BLaER1 treated with 17β-estradiol and CSF1 and Interleukin-3, amounts not matched to agents 10 nM and 100 nM (cell line): ENCODE measurements around the gene POU2F1.

Experiments
- H3K27ac ChIP-seq, 11 experiments: shearing (Covaris generic); formaldehyde crosslinking; 2 replicates each; pipeline ENCODE4 v1.8.1; 2022
- H3K27me3 ChIP-seq, 11 experiments: shearing (Covaris generic); formaldehyde crosslinking; 2 replicates each; pipeline ENCODE4 v1.8.1; 2022
- H3K36me3 ChIP-seq, 11 experiments: shearing (Covaris generic); formaldehyde crosslinking; 2 replicates each; pipeline ENCODE4 v1.8.1; 2022
- H3K4me1 ChIP-seq, 10 experiments: shearing (Covaris generic); formaldehyde crosslinking; 2 replicates each; pipeline ENCODE4 v1.8.1; 2022
- H3K4me2 ChIP-seq, 11 experiments: shearing (Covaris generic); formaldehyde crosslinking; 2 replicates each; pipeline ENCODE4 v1.8.1; 2022
- H3K4me3 ChIP-seq, 10 experiments: shearing (Covaris generic); formaldehyde crosslinking; 2 replicates each; pipeline ENCODE4 v1.8.1; 2022
- H3K9ac ChIP-seq, 11 experiments: shearing (Covaris generic); formaldehyde crosslinking; 2 replicates each; pipeline ENCODE4 v1.8.1; 2022
- H3K9me3 ChIP-seq, 11 experiments: shearing (Covaris generic); formaldehyde crosslinking; replicated peaks in 1 of 11; 2 replicates each; pipeline ENCODE4 v1.8.1; 2022
- H4K20me1 ChIP-seq, 11 experiments: shearing (Covaris generic); formaldehyde crosslinking; 2 replicates each; pipeline ENCODE4 v1.8.1; 2022
- Cebpa-rat ChIP-seq, 11 experiments: shearing (Covaris generic); IDR thresholded peaks; 2 replicates each; pipeline ENCODE4 v1.8.1; 2022

Gene POU2F1

DNA sequence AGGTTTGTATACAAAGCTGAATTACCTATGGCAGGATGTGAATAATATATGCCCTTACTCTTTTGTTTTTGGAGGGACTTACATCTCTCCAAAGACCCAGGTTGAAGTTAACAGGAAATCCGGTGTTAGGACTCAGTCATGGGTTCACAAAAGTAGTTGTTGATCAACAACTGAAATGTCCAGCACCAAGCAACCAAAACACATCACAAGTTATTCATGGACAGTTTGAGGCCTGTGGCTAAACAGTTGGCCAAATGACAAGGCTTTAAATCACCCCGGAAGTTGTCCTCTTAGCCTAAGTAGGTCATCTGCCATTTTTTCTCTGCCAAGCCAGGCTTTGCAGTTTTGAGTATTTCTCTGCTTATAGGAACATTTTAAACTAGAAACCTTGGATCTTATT lies 207.7 kb downstream of the POU2F1 start:
- Histone ChIP-seq H3K9ac (no peak overlapping the region), H3K27me3 (peaks cover 0 to 6% (median 0%) of the 10 kb centered on the region in 11 experiments; a peak in 1 of 22 replicates), H3K4me2 (peak overlapping the region; percentile 13 to 93 (median 82); a peak in 20 of 22 replicates), H3K4me1 (peaks cover 47 to 100% (median 88%) of the 10 kb centered on the region in 10 experiments), H3K9me3 (no peaks in the 10 kb centered on the region), H3K36me3 (peaks cover 0 to 12% (median 0%) of the 10 kb centered on the region in 11 experiments; a peak in 4 of 22 replicates), H3K27ac (peak overlapping the region in 9 of 11 experiments; percentile 7 to 76 (median 38); a peak in 15 of 22 replicates), H3K4me3 (no peak overlapping the region), H4K20me1 (no peaks in the 10 kb centered on the region; a peak in 1 of 22 replicates)
- no peak for TF ChIP-seq Cebpa-rat (IDR thresholded peaks at IDR 0.05)

- Histone ChIP-seq H3K9me3 (peaks cover 0 to 7% (median 0%) of the 10 kb centered on the region in 11 experiments; a peak in 2 of 22 replicates), H3K36me3 (peaks cover 0 to 2% (median 0%) of the 10 kb centered on the region in 11 experiments; a peak in 2 of 22 replicates), H4K20me1 (no peaks in the 10 kb centered on the region; a peak in 1 of 22 replicates), H3K9ac (peak overlapping the region in 4 of 11 experiments; percentile 13 to 72 (median 52); a peak in 5 of 22 replicates), H3K27me3 (peaks cover 0 to 6% (median 0%) of the 10 kb centered on the region in 11 experiments; a peak in 1 of 22 replicates), H3K4me2 (peak overlapping the region; percentile 58 to 93 (median 83); a peak in 20 of 22 replicates), H3K4me1 (peaks cover 47 to 100% (median 88%) of the 10 kb centered on the region in 10 experiments), H3K27ac (peak overlapping the region in 5 of 11 experiments; percentile 44 to 76 (median 69); a peak in 9 of 22 replicates), H3K4me3 (no peak overlapping the region)
- TF ChIP-seq Cebpa-rat (IDR thresholded peaks at IDR 0.05) = no peak
Measured at GRCh38 chr1:167429612-167430011, 208.9 kb downstream of the POU2F1 start.

DNA sequence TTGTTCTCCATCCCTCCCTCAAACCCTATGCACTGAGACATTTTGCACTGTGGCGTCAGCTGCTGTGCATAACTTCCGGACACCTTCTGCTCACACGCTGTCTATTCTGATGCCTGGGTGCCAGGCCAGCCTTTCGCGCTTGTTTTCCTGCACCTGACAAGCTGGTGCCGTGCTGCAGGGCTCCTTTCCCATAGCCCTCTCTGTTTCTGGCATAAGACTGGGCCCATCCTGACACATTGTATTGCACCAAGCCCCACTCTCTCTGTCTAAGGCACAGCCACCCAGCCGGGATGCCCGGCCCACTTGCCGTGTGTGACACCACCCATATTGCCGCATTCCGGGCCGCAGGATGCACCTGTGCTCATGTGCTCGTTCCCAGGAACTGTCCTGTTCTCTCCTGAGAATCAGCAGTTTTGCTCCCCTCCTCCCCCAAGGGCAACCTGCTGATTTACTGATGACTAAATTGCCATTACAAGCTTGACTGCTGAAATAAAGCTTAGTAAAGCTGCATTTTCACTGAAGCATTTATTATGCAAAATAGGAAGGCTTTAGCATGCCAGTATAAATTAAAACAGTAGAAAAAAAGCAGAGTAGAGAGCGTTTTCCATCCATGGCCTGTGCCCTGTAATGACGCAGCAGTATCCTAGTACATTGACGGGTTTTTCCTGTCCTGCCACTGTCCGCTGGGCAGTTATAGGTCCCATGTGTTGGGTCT lies 209.6 kb downstream of the POU2F1 start:
- peaks cover 0 to 6% (median 0%) of the 10 kb centered on the region in 11 experiments; a peak in 1 of 22 replicates for H3K27me3 ChIP-seq
- peak overlapping the region in 2 of 10 experiments; percentile 15 to 19; a peak in 2 of 20 replicates for H3K4me3 ChIP-seq
- peak overlapping the region in 4 of 11 experiments; percentile 44 to 72 (median 52); a peak in 8 of 22 replicates for H3K9ac ChIP-seq
- H4K20me1 ChIP-seq = no peaks in the 10 kb centered on the region; a peak in 1 of 22 replicates
- no peaks in the 10 kb centered on the region for H3K36me3 ChIP-seq
- 0 out of 22 replicates have a peak, but pooled peaks of 1 of the 11 experiments have one; percentile 13 for TF ChIP-seq Cebpa-rat (IDR thresholded peaks at IDR 0.05)
- H3K27ac ChIP-seq = peak overlapping the region in 5 of 11 experiments; percentile 44 to 76 (median 69); a peak in 11 of 22 replicates
- peaks cover 0 to 10% (median under 1%) of the 10 kb centered on the region in 11 experiments; a peak in 12 of 22 replicates for H3K9me3 ChIP-seq
- H3K4me2 ChIP-seq = peak overlapping the region; percentile 58 to 93 (median 83)
- H3K4me1 ChIP-seq = peaks cover 47 to 94% (median 81%) of the 10 kb centered on the region in 10 experiments

GRCh38 chr1:167430849-167431242 lies 210.2 kb downstream of the POU2F1 start:
- H3K4me2 ChIP-seq = peak overlapping the region; percentile 58 to 93 (median 83); a peak in 21 of 22 replicates
- H3K27ac ChIP-seq = peak overlapping the region in 6 of 11 experiments; percentile 18 to 76 (median 58); a peak in 12 of 22 replicates
- H3K4me1 ChIP-seq = peaks cover 47 to 91% (median 76%) of the 10 kb centered on the region in 10 experiments

GRCh38 chr1:167431261-167431908 lies 210.7 kb downstream of the POU2F1 start:
- Histone ChIP-seq H3K27me3 (peaks cover 0 to 6% (median 0%) of the 10 kb centered on the region in 11 experiments; a peak in 1 of 22 replicates), H3K27ac (peak overlapping the region in 6 of 11 experiments; percentile 14 to 76 (median 56); a peak in 12 of 22 replicates), H3K9ac (peak overlapping the region in 4 of 11 experiments; percentile 44 to 72 (median 52); a peak in 8 of 22 replicates), H3K36me3 (no peaks in the 10 kb centered on the region), H3K9me3 (peaks cover 0 to 20% (median 11%) of the 10 kb centered on the region in 11 experiments; a peak in 15 of 22 replicates), H4K20me1 (no peaks in the 10 kb centered on the region; a peak in 1 of 22 replicates), H3K4me1 (peaks cover 47 to 86% (median 75%) of the 10 kb centered on the region in 10 experiments), H3K4me2 (peak overlapping the region; percentile 58 to 93 (median 83)), H3K4me3 (peak overlapping the region in 1 of 10 experiments; percentile 15; a peak in 1 of 20 replicates)
- TF ChIP-seq Cebpa-rat (IDR thresholded peaks at IDR 0.05) = no peak

More at GRCh38 chr1:167430849-167431242, 210.2 kb downstream of the POU2F1 start:
- TF ChIP-seq Cebpa-rat (IDR thresholded peaks at IDR 0.05) = no peak
- Histone ChIP-seq H3K9ac (peak overlapping the region in 4 of 11 experiments; percentile 44 to 72 (median 52); a peak in 8 of 22 replicates), H3K4me3 (peak overlapping the region in 1 of 10 experiments; percentile 15; a peak in 1 of 20 replicates), H4K20me1 (no peaks in the 10 kb centered on the region; a peak in 1 of 22 replicates), H3K36me3 (no peaks in the 10 kb centered on the region), H3K9me3 (peaks cover 0 to 15% (median 6%) of the 10 kb centered on the region in 11 experiments; a peak in 15 of 22 replicates), H3K27me3 (peaks cover 0 to 6% (median 0%) of the 10 kb centered on the region in 11 experiments; a peak in 1 of 22 replicates)

- peaks cover 47 to 81% (median 72%) of the 10 kb centered on the region in 10 experiments for H3K4me1 ChIP-seq
Measured at GRCh38 chr1:167431909-167432650, 211.4 kb downstream of the POU2F1 start.

GRCh38 chr1:167432780-167433179 lies 212.1 kb downstream of the POU2F1 start:
- peak overlapping the region; percentile 58 to 93 (median 83) for H3K4me2 ChIP-seq
- peak overlapping the region in 2 of 11 experiments; percentile 17 to 76; a peak in 4 of 22 replicates for H3K27ac ChIP-seq
- H3K4me1 ChIP-seq = peaks cover 44 to 80% (median 67%) of the 10 kb centered on the region in 10 experiments
- H3K27me3 ChIP-seq = peaks cover 0 to 6% (median 0%) of the 10 kb centered on the region in 11 experiments; a peak in 1 of 22 replicates
- H3K36me3 ChIP-seq = no peaks in the 10 kb centered on the region
- TF ChIP-seq Cebpa-rat (IDR thresholded peaks at IDR 0.05) = no peak
- H3K9ac ChIP-seq = no peak overlapping the region; a peak in 1 of 22 replicates
- H4K20me1 ChIP-seq = no peaks in the 10 kb centered on the region; a peak in 1 of 22 replicates
- H3K9me3 ChIP-seq = peaks cover 0 to 20% (median 12%) of the 10 kb centered on the region in 11 experiments; a peak in 15 of 22 replicates
- no peak overlapping the region for H3K4me3 ChIP-seq

More at GRCh38 chr1:167431909-167432650, 211.4 kb downstream of the POU2F1 start:
- peaks cover 0 to 6% (median 0%) of the 10 kb centered on the region in 11 experiments; a peak in 1 of 22 replicates for H3K27me3 ChIP-seq
- H3K4me2 ChIP-seq = peak overlapping the region; percentile 58 to 93 (median 83)
- peak overlapping the region in 4 of 11 experiments; percentile 44 to 72 (median 52); a peak in 6 of 22 replicates for H3K9ac ChIP-seq
- H4K20me1 ChIP-seq = no peaks in the 10 kb centered on the region; a peak in 1 of 22 replicates
- no peak for TF ChIP-seq Cebpa-rat (IDR thresholded peaks at IDR 0.05)
- H3K4me3 ChIP-seq = no peak overlapping the region
- H3K36me3 ChIP-seq = no peaks in the 10 kb centered on the region
- peaks cover 0 to 20% (median 12%) of the 10 kb centered on the region in 11 experiments; a peak in 15 of 22 replicates for H3K9me3 ChIP-seq
- H3K27ac ChIP-seq = peak overlapping the region in 6 of 11 experiments; percentile 14 to 76 (median 56); a peak in 11 of 22 replicates
